Effector memory CD8-positive, alpha-beta T cell (primary cell): ENCODE data around the gene DCP1B.

Experiments
- ATAC-seq: fragments of 150-1000 bp; cut with Tn5 transposase; replicated peaks from 2 replicates; pipeline ENCODE4 v1.10.0; 2021; ENCODE audit warnings: mild to moderate bottlenecking, moderate library complexity
- DNase-seq, 3 experiments: peaks; one replicate each; pipeline ENCODE4 v3.0.0; 2021
- H3K27ac Mint-ChIP-seq, 2 donors: one replicate each; pipeline ENCODE4 v1.8.0; 2022; ENCODE audit warnings: mild to moderate bottlenecking in 2 of 2, mixed read lengths in 2 of 2, moderate library complexity in 2 of 2
- H3K27me3 Mint-ChIP-seq, 2 donors: one replicate each; pipeline ENCODE4 v1.8.0; 2022; ENCODE audit warnings: mixed read lengths in 2 of 2
- H3K36me3 Mint-ChIP-seq: one replicate; pipeline ENCODE4 v1.8.0; 2022; ENCODE audit warnings: mild to moderate bottlenecking, moderate library complexity, mixed read lengths; ENCODE audit not compliant: insufficient read depth
- H3K4me1 Mint-ChIP-seq, 2 donors: one replicate each; pipeline ENCODE4 v1.8.0; 2022; ENCODE audit warnings: low read depth in 2 of 2, mixed read lengths in 2 of 2
- H3K4me3 Mint-ChIP-seq, 2 donors: one replicate each; pipeline ENCODE4 v1.8.0; 2022; ENCODE audit warnings: mild to moderate bottlenecking in 2 of 2, mixed read lengths in 2 of 2, moderate library complexity in 2 of 2
- H3K9me3 Mint-ChIP-seq, 2 donors: one replicate each; pipeline ENCODE4 v1.8.0; 2022; ENCODE audit warnings: mixed read lengths in 2 of 2

The DCP1B gene

GRCh38 chr12:1933342-1934051, 70.8 kb downstream of the DCP1B start:
- ATAC-seq = no peak
- Mint-ChIP-seq H3K4me3 (no peak overlapping the region), H3K27ac (no peak overlapping the region), H3K36me3 (no peaks in the 10 kb centered on the region), H3K27me3 (no peaks in the 10 kb centered on the region), H3K9me3 (no peaks in the 10 kb centered on the region), H3K4me1 (peaks cover 6% of the 10 kb centered on the region in 2 donors)
- no peak for DNase-seq

DNA sequence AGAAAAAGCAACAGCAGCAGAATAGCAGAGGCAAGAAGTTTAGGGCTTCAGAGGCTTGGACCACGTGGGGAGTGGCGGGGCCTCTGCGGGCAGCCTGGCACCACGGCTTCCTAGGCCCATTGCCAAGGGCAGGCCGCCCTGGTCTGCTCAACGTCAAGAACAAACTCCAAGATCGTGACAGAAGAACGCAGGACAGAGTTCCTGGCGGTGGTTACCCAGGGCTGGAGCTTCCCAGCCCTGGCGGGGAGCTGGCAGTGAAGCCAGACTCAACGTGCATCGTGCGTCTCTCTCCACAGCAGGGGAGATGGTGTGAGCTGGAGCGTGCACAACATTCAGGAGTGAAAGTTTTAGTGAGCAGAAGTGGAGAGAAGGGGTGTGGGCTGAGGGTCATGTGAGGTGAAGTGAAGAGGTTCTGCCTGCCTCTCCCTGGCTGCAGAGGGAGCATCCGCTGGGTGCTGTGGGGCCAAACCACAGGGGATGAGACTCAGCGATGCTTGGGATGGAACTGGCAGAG, 71.9 kb downstream of the DCP1B start:
- peak overlapping the region in 1 of 2 donors; percentile 18 for H3K27ac Mint-ChIP-seq
- H3K27me3 Mint-ChIP-seq = peaks cover 2 to 4% of the 10 kb centered on the region in 2 donors
- no peak for ATAC-seq
- H3K9me3 Mint-ChIP-seq = no peaks in the 10 kb centered on the region
- H3K4me1 Mint-ChIP-seq = peaks cover 6% of the 10 kb centered on the region in 2 donors
- H3K36me3 Mint-ChIP-seq = no peaks in the 10 kb centered on the region
- H3K4me3 Mint-ChIP-seq = no peak overlapping the region
- no peak for DNase-seq

DNA sequence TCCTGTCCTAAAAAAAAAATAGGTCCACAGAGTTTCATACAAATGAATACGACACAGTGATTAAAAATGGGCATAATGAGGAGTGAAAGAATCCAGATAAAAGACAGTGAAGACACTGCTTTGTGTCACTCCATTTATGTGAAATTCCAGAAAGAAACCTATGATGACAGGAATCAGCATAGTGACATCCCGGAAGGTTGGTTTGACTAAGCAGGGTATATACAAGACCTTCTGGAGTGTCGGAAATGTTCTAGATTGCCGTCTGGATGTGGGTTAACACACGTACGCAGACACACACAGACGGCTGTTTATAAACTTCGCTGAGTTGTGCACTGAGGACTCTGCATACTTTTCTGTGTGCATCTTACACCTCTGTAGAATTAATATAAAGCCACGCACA, 72.6 kb downstream of the DCP1B start:
- Mint-ChIP-seq H3K27me3 (peaks cover 9% of the 10 kb centered on the region in 2 donors), H3K4me3 (no peak overlapping the region), H3K4me1 (peaks cover 6% of the 10 kb centered on the region in 2 donors), H3K9me3 (no peaks in the 10 kb centered on the region), H3K36me3 (no peaks in the 10 kb centered on the region), H3K27ac (no peak overlapping the region)
- ATAC-seq (no peak), DNase-seq (no peak)

DNA sequence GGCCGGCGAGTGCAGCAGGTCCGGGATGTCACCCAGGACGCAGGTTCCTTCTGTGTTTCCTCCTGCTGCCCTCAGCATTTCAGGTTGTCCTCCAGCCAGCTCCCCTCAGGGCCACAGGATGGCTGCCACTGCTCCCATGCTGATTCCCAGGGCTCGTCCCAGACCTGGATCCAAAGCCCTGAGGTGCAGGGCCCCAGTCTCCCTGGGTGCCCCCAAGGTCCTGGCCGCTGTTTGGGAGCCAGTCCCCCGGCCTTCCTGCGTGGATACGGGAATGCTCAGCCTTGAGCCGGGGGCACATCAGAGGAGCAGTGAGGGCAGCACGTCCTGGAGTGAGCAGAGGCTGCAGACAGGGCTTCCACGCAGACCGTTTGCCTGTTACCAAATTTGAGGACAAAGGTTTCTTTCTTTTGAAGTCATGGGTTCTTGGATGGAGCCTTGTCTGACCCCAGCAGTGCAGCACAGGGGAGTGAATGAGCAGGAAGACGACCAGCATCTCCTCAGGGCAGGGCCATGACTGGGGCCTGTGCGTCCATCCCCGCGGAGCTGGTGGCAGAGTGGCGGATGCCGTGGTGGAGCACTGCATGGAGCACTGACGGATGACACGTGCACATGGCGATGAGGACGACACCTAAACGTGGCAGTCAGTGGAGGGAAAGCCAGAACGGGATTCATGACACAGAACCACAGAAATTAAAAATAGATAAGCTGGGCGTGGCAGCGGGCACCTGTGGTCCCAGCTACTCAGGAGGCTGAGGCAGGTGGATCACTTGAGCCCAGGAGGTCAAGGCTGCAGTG, 73.3 kb downstream of the DCP1B start:
- DNase-seq = no peak
- H3K9me3 Mint-ChIP-seq = no peaks in the 10 kb centered on the region

GRCh38 chr12:1929985-1930802, 74.1 kb downstream of the DCP1B start:
- no peaks in the 10 kb centered on the region for H3K9me3 Mint-ChIP-seq
- H3K27me3 Mint-ChIP-seq = peaks cover 16 to 23% of the 10 kb centered on the region in 2 donors
- ATAC-seq = no peak
- no peak for DNase-seq
- no peak overlapping the region for H3K4me3 Mint-ChIP-seq
- peaks cover 6 to 8% of the 10 kb centered on the region in 2 donors for H3K4me1 Mint-ChIP-seq
- H3K27ac Mint-ChIP-seq = no peak overlapping the region
- H3K36me3 Mint-ChIP-seq = no peaks in the 10 kb centered on the region

More for the DNA sequence above, 73.3 kb downstream of the DCP1B start:
- no peak overlapping the region for H3K27ac Mint-ChIP-seq
- peaks cover 15 to 16% of the 10 kb centered on the region in 2 donors for H3K27me3 Mint-ChIP-seq
- H3K4me1 Mint-ChIP-seq = peaks cover 6% of the 10 kb centered on the region in 2 donors
- ATAC-seq = no peak
- no peaks in the 10 kb centered on the region for H3K36me3 Mint-ChIP-seq
- H3K4me3 Mint-ChIP-seq = no peak overlapping the region

- DNase-seq = no peak
- Mint-ChIP-seq H3K4me3 (no peak overlapping the region), H3K27ac (peak overlapping the region in 1 of 2 donors; percentile 64), H3K4me1 (peaks cover 6 to 12% of the 10 kb centered on the region in 2 donors), H3K36me3 (no peaks in the 10 kb centered on the region), H3K9me3 (no peaks in the 10 kb centered on the region), H3K27me3 (peaks cover 16 to 31% of the 10 kb centered on the region in 2 donors)
- ATAC-seq = no peak
Observed at GRCh38 chr12:1929241-1929984, 74.8 kb downstream of the DCP1B start.

DNA sequence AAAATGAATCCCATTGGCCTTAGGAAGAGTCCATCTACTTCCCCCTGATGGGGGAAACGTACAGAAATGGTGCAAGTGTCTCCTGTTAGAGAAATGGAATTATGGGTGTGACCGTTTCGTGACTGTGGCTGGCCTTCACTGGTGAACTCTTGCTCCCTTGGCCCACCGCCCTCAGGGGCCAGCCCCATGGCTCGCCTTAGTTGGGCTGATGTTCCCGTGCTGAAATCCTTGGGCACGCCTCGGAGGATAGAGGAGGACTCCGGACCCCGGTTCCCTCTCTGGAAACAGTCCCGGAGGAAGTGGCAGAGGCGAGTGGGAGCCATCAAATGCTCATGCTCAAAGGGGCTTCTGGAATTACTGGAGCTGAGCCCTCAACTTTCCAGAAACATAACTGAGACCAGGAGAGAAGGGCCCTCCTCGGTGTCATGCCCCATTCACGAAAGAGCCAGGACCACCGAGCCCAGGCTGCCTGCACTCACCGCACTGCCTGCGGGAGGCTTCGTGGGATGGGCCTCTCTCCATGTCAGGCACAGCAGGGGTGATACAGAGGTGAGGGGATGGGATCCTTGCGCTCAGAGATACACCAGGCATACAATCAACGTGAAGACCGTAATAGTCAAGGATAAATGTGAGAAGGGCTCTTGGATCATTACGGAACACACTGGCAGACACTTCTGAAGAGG, 75.7 kb downstream of the DCP1B start:
- Mint-ChIP-seq H3K9me3 (no peaks in the 10 kb centered on the region), H3K4me1 (peaks cover 6 to 12% of the 10 kb centered on the region in 2 donors), H3K27ac (no peak overlapping the region), H3K36me3 (no peaks in the 10 kb centered on the region), H3K4me3 (no peak overlapping the region), H3K27me3 (peaks cover 19 to 38% of the 10 kb centered on the region in 2 donors)
- no peak for DNase-seq
- no peak for ATAC-seq

GRCh38 chr12:1927751-1928351, 76.4 kb downstream of the DCP1B start:
- no peaks in the 10 kb centered on the region for H3K36me3 Mint-ChIP-seq
- no peak overlapping the region for H3K27ac Mint-ChIP-seq
- H3K4me3 Mint-ChIP-seq = no peak overlapping the region
- H3K27me3 Mint-ChIP-seq = peaks cover 26 to 45% of the 10 kb centered on the region in 2 donors
- H3K9me3 Mint-ChIP-seq = no peaks in the 10 kb centered on the region
- peaks cover 8 to 12% of the 10 kb centered on the region in 2 donors for H3K4me1 Mint-ChIP-seq
- no peak for ATAC-seq
- no peak for DNase-seq

GRCh38 chr12:1927051-1927680, 77.1 kb downstream of the DCP1B start:
- ATAC-seq (no peak), DNase-seq (no peak)
- Mint-ChIP-seq H3K27me3 (peaks cover 27 to 46% of the 10 kb centered on the region in 2 donors), H3K4me3 (no peak overlapping the region), H3K27ac (no peak overlapping the region), H3K9me3 (no peaks in the 10 kb centered on the region), H3K4me1 (peaks cover 8 to 10% of the 10 kb centered on the region in 2 donors), H3K36me3 (no peaks in the 10 kb centered on the region)

DNA sequence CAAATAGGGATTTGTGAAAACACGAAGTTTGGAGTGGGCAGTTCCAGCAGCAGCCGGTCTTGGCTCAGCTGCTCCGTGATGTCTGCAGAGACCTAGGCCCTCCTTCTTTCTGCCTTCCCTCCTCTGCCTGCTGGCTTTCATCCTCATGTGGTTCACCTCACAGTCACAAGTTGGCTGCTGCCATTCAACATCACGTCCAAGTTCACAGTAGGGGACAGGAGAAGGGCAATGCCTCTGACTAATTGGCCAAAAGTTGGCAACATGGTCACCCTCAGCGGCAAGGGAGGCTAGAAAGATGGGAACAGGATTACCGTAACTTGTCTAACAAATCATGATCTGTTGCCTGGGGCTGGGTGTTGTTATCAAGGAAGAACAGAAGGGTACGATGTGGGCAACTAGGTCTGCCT, 78.0 kb downstream of the DCP1B start:
- Mint-ChIP-seq H3K36me3 (no peaks in the 10 kb centered on the region), H3K9me3 (no peaks in the 10 kb centered on the region), H3K27ac (no peak overlapping the region), H3K27me3 (peaks cover 27 to 46% of the 10 kb centered on the region in 2 donors), H3K4me1 (peaks cover 6 to 8% of the 10 kb centered on the region in 2 donors), H3K4me3 (no peak overlapping the region)
- ATAC-seq (no peak), DNase-seq (no peak)

DNA sequence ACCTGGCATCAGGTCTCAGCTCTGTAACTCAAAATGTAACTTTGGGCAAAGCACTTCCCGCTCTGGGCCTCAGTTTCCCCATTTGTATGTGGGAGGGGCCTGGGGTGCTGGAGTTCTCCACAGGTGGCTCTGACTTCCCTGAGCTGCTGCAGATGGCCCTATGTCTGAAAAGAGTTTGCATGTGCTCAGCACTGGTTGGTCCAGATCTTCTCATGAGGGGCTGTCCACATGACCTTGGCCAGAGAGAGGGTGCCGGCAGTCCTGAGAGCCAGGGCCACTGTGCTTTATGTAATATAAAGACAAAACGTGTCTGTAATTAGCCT, 78.6 kb downstream of the DCP1B start:
- no peak overlapping the region for H3K4me3 Mint-ChIP-seq
- DNase-seq (no peak), ATAC-seq (no peak)
- no peaks in the 10 kb centered on the region for H3K36me3 Mint-ChIP-seq
- H3K27ac Mint-ChIP-seq = no peak overlapping the region
- peaks cover 7 to 8% of the 10 kb centered on the region in 2 donors for H3K4me1 Mint-ChIP-seq
- H3K27me3 Mint-ChIP-seq = peaks cover 27 to 46% of the 10 kb centered on the region in 2 donors
- no peaks in the 10 kb centered on the region for H3K9me3 Mint-ChIP-seq
